Measurements from ENCODE around the gene FCER2.

FCER2 gene

DNA sequence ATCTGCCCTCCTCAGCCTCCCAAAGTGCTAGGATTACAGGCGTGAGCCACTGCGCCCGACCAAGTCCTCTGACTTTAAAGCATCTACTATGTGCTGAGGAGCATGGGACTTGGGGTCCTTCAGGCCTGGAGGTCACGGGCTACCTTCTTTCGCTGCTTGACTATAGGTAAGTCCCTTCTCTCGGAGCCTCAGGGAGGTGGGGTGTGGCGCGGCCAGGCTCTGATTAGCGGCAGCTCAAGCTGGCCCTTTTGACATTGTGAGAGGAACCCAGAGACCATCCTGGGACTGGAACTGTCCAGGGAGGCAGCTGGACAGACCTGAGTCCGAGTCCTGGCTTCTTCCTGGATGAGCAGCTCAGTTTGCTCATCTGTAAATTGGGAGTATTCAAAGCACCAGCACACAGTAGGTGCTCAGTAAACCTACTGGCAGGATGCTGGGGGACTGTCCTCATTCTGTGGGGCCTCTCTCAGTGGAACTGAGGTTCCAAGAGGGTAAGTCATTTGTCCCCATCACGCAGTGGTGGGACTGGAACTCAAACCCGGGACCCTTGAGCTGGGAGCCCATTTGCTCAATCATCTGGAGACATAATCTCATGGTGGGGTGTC is 780 bp downstream of the FCER2 start:
- DNase-seq (ENCODE audit: low spot score), result no peak

DNA sequence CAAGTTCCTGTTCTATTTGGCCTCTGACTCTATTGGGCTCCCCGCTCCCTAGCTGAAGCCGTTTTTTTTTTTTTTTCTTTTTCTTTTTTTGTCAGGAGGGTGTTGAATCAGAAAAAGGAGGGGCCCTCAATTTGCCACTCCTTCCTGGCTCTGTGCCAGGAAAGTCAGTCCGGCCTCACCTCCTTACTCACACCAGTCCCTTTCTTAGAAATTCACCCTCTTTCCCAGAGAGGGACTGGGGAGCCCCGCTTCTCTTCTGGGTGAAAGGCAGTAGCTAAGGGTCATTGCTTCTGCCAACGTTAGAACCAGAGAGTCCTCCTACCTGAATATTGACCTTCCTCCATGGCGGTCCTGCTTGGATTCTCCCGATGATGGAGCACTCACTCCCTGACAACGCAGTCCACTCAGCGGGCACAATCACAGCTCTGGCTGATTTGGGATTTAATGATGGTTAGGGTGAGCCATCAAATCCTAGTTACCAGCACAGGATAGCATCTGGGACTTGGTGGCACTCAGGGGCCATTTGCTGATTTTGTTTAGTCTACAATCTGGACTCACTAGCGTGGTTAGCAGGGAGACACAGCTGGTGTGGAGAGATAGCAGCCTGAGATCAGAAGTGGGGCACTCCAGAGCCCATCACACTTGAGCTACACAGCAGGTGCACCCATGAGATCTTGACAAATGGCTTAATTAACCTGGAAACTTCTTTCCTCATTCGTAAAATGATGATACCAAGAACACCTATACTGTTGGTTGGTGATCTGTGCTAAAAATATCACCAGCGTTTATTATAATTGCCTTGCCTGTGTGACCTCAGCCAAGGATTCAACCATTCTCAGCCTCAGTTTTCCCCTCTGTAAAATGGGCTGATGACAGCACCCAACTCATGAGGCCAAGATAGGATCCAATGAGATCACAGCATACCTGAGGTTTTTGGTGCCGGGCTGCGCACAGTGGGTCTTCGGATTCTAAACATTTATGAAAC is 2.2 kb downstream of the FCER2 start:
- DNase-seq (ENCODE audit: low spot score), result no peak

DNA sequence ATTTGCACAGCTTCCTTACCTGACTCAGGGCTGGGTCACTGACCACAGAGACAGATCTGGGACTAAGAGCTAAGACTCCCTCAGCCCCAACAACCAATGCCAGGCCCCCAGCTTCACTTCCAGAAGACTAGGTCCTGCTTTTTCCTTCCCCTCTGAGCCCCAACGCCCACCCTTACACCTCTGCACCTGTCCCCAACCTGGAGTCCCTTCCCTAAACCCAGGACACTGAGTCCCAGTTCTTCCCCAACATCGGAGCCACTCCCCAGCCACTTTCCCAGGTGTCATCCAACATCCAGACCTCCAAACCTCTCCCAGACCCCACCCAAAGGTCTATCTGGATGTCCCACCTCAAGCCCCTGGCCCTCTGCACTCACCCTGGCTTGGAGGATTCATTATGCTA is 2.9 kb downstream of the FCER2 start:
- no peak for DNase-seq (ENCODE audit: low spot score)

DNA sequence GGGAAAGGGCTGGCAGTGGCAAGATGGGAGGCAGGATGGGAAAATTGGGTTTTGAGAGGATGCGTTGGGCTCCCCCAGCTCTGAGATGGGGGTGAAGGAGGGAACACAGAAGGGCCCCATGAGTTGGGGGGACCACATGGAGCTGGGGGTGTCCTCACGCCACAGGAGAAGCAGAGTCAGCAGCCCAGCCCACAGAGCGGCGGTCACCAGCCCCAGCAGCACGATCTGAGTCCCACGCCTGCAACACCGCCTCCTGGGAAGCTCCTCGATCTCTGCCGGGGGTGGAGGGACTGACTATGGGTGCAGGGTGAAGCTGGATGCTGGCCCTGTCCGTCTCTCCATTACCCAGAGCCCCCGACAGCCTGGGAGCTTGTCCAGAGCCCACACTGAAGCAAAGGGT is 3.3 kb downstream of the FCER2 start:
- no peak for DNase-seq (ENCODE audit: low spot score)

DNA sequence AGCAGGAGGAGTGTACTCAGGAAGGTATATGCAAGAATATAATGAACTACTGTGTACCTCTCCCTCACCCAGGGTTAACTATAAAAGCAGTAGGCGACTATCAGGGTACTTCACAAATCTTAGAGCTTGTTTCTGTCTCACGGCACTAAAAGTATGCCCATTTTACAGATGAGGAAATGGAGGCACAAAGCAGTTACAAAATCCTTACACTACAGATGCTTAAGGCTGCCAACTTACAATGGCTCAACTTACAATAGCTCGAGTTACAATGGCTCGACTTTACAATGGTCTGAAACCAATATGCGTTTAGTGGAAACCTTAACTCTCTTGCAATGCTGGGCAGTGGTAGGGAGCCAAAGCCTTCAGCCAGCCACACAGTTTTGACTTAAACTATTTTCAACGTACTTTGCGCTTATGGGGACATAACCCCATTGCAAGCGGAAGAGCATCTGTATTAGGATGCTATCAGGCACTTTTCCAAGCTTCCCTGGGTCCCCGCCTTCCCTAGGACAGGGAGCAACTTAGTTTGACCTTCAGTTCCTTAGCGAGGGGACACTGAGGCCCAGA is 4.1 kb downstream of the FCER2 start:
- no peak for DNase-seq (ENCODE audit: low spot score)

DNA sequence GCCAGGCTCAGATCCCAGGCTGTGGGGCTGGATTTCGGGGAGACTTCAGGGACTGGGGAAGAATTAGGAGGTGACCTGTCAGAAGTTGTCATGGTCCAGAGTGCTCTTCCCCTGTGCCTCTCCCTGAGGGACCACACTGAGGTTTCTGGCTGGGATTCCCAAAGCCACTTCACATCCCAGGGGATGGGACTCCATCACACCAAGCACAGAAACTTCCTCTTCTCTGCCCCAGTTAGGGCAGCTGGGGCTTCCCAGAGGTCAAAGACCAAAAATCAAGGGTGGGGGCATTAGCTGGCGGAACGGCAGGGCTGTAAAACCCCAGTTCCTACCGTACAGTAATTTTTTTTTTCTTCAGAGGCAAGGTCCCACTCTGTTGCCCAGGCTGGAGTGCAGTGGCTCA is 7.4 kb downstream of the FCER2 start:
- no peak for DNase-seq (ENCODE audit: low spot score)

DNA sequence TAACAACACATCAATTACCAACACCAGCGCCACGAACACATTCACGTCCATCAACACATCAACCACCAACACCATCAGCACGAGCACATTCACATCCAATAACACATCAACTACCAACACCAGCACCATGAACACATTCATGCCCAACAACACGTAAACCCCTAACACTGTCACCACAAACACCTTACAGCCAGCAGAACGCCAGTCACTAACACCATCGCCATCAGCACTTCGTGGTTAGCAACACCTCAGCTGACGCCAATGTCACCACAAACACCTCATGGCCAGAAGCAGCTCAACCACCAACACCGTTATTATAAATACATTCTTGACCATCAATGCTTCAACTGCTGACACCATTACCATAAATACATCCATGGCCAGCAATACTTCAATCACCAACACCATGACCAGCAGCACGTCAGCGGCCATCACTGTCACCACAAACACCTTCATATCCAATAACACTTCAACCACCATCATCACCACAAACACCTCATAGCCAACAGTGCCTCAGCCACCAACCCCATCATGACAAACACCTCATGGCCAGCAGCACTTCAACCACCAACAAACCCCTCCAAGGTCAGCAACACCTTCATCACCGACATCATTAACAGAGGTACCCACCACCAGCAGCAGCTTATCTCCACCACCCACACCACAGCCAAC is 9.4 kb downstream of the FCER2 start:
- DNase-seq (ENCODE audit: low spot score), result no peak

DNA sequence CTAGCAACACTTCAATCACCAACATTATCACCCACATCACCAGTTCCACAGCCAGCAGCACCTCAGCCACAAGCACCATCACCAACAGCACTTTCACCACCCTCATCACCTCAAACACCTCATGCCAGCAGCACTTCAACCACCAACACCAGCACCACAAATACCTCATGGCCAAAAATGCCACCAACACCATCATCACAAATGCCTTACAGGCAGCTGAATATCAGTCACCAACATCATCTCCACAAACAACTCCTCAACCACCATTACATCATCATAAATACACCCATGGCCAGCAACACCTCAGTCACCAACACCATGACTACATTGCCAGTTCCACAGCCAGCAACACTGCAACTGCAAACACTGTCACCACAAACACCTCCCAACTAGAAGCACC is 10.4 kb downstream of the FCER2 start:
- DNase-seq (ENCODE audit: low spot score), result no peak

DNA sequence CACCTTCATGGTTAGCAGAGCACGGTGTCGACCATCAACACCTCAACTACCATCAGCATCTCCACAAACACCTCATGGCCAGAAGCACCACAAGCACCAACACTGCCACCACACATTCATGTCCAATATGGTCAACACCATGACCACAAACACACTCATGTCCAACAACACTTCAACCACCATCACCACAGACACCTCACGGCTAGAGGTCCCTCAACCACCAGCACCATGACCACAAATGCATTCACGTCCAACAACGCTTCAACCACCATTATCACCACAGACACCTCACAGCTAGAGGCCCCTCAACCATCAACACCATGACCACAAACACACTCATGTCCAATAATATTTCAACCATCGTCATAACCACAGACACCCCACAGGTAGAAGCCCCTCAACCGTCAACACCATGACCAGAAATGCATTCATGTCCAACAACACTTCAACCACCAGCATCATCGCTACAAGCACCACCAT is 11.1 kb downstream of the FCER2 start:
- DNase-seq (ENCODE audit: low spot score), result no peak

DNA sequence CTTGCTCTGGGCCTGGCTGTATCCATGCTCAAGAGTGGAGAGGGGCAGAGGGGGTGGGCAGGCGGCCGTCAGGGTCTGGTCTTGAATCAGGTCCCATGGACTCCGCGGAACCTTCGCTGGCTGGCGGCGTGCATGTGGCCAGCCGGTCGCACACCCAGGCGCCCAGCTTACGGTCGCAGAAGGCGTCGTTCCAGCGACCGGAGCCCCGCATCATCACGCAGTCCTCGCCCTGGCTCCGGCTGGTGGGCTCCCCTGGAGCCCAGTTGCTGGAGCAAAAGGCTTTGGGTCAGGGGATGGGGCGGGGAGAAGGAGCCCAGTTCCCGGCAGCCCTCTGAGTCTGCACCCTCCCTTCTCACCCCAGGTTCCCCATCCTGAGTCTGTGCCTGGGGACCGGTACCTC is 12.8 kb downstream of the FCER2 start:
- DNase-seq (ENCODE audit: low spot score), result no peak

DNA sequence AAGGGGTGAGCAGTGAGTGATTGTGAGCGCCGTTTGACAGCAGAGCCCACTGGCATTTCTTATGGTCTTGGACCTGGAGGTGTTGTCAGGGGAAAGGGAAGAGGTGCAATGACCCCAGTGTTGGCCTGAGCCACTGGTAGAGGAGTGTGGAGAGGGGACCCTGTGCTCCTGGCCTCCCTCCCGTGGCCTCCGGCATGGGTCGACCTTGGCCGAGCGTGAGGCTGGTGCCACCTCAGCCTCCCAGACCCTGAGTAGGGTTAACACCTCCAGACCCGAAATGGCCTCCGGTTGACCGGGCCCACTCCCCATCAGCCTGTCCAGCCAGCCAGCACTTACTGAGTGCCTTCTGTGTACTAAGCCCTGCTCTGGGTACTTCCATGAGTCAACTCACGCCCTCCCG is 14.8 kb downstream of the FCER2 start:
- no peak for DNase-seq (ENCODE audit: low spot score)

DNA sequence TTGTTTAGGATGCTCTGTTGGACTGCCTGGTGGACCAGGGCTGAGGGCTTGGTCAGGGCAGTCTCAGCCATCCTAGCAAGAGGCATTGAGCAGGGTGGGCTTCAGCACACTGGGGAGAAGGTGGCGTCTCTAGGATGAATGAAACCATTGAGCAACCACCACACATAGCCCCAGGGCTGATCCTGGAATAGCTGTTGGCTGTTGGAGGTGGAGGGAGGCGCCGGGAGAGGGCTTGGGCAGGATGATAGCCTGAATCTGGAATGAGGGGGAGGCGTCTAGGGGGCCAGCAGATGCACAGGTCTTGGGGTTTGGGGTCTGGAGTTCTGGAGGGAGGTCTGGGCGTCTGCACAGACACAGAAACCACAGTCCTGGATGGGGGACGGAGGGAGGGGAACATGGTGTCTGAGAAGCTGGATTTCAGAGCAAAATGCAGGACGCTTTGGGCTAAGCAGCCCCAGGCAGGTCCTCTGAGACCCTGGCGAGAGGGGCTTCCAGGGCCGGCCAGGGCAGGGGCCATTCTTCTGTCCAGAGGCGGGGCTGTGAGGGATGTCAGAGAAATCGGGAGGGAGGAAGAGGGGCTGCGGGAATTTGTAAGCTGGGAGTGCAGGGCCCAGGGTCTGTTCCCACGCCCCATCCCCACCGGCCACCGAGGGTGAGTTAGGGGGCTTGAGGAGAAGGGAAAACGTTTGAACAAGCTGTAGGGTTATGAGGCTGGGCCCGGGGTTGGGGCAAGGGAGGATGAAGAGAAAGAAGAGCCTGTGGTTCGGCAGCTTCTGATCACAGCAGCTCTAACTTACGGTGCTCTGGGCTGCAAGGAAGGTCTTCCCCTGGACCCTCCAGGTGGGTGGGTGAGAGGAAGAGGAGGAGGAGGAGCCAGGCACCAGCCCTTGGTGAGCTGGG is 16.1 kb downstream of the FCER2 start:
- DNase-seq (ENCODE audit: low spot score), result no peak

DNA sequence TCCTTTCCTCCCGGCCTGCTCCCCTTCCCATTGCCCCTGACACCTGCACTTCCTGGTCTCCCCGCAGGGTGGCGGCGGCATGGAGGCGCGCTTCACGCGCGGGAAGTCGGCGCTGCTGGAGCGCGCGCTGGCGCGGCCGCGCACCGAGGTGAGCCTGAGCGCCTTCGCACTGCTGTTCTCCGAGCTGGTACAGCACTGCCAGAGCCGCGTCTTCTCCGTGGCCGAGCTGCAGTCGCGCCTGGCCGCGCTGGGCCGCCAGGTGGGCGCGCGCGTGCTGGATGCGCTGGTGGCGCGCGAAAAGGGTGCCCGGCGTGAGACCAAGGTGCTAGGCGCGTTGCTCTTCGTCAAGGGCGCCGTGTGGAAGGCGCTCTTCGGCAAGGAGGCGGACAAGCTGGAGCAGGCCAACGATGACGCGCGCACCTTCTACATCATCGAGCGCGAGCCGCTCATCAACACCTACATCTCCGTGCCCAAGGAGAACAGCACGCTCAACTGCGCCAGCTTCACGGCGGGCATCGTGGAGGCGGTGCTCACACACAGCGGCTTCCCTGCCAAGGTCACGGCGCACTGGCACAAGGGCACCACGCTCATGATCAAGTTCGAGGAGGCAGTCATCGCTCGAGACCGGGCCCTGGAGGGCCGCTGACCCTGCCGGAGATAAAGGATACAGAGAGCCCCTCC is 19.6 kb downstream of the FCER2 start:
- DNase-seq (ENCODE audit: low spot score), result peak; percentile 22

DNA sequence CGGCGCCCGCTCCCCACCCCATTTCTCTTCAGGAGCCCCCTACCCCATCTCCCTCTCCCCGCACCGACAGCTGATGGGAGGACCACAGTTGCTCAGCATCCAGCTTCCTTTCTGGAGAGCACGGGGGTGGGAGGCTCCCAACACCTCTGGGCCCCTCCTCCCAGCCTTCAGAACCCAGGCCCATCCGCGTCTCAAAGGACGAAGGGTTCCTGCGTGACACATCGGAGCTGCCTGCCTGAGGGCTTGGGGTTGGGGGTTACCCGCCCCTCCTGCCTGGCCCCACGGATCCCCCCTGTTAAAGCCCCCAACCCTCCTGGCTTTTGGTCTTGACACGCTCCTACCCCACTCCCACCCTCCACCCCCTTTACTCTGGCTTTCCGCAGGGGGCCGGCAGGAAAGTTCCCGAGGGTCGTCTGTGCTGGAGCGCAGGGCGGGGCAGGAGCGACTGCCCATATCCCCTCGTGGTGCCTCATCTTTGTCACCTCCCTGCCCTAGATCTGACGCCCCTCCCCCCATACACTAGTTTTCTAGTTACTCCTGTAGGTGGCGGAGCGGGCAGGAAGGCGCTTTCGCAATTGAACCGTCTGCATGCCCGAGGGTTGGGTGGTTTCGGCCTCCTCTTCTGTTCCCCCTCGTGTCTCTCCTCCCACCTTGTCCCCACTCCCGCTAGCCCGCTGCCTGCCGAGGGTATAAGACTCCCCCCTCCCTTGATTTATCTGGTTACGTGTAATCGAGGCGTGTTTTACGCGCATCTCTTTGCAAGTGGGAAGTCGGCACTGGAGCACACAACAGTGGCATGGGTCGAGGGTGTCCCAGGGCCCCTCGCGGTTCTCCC is 20.4 kb downstream of the FCER2 start:
- DNase-seq (ENCODE audit: low spot score), result peak; percentile 70

DNA sequence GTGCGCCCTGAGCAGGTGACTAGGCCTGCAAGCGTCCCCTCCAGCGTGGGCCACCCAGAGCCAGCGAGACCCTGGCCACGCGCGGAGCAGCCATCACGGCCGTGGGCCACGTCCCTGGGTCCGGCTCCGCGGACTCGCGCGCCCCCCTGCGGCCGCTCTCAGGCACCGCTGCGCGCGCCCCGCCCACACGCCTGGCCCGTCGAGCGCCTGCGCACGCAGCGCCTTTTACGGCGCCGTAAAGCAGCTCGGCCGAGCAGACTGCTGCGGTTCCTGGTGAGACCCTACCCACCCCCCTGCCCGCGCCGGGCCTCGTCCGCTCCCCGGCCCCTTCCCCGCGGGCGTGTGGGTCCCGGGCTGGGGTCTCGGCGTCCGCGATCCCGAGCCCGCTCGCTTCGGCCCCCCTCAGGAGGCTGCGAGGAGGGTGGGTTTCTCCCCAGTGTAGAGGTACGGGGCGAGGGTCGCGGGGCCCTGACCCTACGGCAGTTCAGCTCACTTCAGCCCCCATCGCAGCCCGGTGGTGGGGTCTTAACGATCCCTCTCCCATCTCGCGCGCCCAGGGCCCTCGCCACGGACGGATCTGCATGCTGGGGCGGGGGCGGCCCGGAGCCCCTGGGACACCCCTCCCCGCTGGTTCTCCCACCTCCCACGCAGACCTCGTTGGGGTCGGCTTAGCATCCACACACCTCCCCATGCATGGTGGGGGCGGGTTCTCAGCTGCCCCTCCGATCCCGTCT is 21.2 kb downstream of the FCER2 start, which contains the start of gene TRAPPC5:
Gene TRAPPC5 (plus strand): TSS at position 228 of the 734 bp plus-strand sequence. CDS start 1,421 bp downstream, outside the sequence.
- DNase-seq (ENCODE audit: low spot score), result peak; percentile 81

DNA sequence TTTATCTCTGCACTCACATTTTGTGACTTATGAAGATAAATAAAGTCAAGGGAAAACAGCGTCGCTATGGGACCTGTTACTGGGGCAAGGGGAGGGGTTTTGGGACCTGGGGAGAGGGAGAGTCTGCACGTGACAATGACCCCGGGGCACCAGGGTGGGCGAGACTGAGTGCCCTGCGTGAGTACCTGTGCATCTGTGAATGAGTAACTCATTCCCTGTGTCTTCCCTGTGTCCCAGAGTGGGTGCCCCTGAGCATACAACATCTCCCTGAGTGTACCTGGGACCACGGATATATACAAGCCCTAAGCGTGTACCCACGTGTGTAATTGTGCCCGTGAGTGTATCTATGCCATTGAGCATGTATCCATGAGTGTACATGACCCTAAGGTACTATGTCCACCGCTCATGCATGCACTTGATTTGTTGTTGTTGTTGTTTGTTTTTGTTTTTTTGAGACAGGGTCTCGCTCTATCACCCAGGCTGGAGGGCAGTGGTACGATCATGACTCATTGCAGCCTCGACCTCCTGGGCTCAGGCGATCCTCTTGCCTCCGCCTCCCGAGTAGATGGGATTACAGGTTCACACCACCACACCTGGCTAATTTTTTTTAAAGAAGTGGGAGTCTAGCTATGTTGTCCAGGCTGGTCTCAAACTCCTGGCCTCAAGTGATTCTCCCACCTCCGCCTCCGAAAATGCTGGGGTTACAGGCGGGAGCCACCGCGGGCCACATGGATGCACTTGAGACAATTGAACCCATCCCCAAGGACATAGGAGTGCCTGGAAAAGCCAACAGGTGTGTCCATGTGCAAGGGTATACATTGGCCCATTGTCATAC is 21.9 kb downstream of the FCER2 start:
- no peak for DNase-seq (ENCODE audit: low spot score)

DNA sequence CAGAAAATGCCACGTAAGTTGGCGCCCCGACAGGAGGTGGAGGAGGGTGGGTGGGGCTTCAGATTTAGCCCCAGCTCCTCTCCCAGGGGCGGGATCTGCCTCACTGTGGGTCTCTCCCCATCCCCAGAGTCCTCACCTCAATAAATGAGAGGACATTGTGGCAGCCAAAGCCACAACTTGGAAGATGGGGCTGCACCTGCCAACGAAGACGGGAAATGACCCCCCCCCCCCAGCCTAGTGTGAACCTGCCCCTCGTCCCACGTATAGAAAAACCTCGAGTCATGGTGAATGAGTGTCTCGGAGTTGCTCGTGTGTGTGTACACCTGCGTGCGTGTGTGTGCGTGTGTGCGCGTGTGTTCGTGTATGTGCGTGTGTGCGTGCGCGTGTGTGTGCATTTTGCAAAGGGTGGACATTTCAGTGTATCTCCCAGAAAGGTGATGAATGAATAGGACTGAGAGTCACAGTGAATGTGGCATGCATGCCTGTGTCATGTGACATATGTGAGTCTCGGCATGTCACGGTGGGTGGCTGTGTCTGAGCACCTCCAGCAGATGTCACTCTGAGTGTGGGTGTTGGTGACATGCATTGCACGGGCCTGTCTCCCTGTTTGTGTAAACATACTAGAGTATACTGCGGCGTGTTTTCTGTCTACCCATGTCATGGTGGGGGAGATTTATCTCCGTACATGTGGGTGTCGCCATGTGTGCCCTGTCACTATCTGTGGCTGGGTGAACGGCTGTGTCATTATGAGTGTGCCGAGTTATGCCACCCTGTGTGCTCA is 22.8 kb downstream of the FCER2 start:
- DNase-seq (ENCODE audit: low spot score), result peak; percentile 18
